Measurements from ENCODE around the gene BTBD2. TPM values are rescaled to one million over a fixed set of nuclear protein-coding genes. Genes with fewer than 3 reads are reported as not detected.
A peak's percentile ranks its signal among the peaks of the same experiment; 100 is the strongest.

Gene BTBD2
- polyA plus RNA-seq, 1 donor from 2014 or later = 46.1 TPM

- Histone ChIP-seq H3F3A (ENCODE audit: insufficient read depth, low read length, poor library complexity, severe bottlenecking) (peaks cover 5% of the 10 kb centered on the region), H4K20me1 (ENCODE audit: insufficient read depth) (no peaks in the 10 kb centered on the region), H3K9me3 (ENCODE audit: low read length) (no peaks in the 10 kb centered on the region), H3K9ac (ENCODE audit: low read length) (no peak overlapping the region), H3K27ac (ENCODE audit: low read length) (no peak overlapping the region), H2AFZ (ENCODE audit: low read depth, low read length) (no peak overlapping the region), H3K4me3 (ENCODE audit: low read length) (peak overlapping the region; percentile 90), H3K79me2 (replicated peaks; ENCODE audit: insufficient read depth, low read length) (peaks cover 53% of the 10 kb centered on the region), H3K4me2 (ENCODE audit: low read length) (no peak overlapping the region), H3K27me3 (ENCODE audit: insufficient read depth, low read depth, low read length) (no peaks in the 10 kb centered on the region), H3K36me3 (ENCODE audit: insufficient read depth, low read length) (no peaks in the 10 kb centered on the region), H3K9me2 (ENCODE audit: insufficient read depth, low read length) (no peaks in the 10 kb centered on the region)
- TF ChIP-seq RAD21 (conservative IDR thresholded peaks at IDR 0.05) = no peak
- TF ChIP-seq, protein P1, sequence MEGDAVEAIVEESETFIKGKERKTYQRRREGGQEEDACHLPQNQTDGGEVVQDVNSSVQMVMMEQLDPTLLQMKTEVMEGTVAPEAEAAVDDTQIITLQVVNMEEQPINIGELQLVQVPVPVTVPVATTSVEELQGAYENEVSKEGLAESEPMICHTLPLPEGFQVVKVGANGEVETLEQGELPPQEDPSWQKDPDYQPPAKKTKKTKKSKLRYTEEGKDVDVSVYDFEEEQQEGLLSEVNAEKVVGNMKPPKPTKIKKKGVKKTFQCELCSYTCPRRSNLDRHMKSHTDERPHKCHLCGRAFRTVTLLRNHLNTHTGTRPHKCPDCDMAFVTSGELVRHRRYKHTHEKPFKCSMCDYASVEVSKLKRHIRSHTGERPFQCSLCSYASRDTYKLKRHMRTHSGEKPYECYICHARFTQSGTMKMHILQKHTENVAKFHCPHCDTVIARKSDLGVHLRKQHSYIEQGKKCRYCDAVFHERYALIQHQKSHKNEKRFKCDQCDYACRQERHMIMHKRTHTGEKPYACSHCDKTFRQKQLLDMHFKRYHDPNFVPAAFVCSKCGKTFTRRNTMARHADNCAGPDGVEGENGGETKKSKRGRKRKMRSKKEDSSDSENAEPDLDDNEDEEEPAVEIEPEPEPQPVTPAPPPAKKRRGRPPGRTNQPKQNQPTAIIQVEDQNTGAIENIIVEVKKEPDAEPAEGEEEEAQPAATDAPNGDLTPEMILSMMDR (IDR thresholded peaks at IDR 0.05; ENCODE audit: poor library complexity, severe bottlenecking) = no peak
- no peak for TF ChIP-seq EZH2 (IDR thresholded peaks at IDR 0.05; ENCODE audit: borderline replicate concordance, insufficient read depth, low read length, poor library complexity, severe bottlenecking)
- TF ChIP-seq, protein P2, sequence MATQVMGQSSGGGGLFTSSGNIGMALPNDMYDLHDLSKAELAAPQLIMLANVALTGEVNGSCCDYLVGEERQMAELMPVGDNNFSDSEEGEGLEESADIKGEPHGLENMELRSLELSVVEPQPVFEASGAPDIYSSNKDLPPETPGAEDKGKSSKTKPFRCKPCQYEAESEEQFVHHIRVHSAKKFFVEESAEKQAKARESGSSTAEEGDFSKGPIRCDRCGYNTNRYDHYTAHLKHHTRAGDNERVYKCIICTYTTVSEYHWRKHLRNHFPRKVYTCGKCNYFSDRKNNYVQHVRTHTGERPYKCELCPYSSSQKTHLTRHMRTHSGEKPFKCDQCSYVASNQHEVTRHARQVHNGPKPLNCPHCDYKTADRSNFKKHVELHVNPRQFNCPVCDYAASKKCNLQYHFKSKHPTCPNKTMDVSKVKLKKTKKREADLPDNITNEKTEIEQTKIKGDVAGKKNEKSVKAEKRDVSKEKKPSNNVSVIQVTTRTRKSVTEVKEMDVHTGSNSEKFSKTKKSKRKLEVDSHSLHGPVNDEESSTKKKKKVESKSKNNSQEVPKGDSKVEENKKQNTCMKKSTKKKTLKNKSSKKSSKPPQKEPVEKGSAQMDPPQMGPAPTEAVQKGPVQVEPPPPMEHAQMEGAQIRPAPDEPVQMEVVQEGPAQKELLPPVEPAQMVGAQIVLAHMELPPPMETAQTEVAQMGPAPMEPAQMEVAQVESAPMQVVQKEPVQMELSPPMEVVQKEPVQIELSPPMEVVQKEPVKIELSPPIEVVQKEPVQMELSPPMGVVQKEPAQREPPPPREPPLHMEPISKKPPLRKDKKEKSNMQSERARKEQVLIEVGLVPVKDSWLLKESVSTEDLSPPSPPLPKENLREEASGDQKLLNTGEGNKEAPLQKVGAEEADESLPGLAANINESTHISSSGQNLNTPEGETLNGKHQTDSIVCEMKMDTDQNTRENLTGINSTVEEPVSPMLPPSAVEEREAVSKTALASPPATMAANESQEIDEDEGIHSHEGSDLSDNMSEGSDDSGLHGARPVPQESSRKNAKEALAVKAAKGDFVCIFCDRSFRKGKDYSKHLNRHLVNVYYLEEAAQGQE (IDR thresholded peaks at IDR 0.05; ENCODE audit: borderline replicate concordance) = no peak
- TF ChIP-seq EP300 (conservative IDR thresholded peaks at IDR 0.05; ENCODE audit: poor library complexity, severe bottlenecking) = no peak
- no peak for TF ChIP-seq MXI1 (conservative IDR thresholded peaks at IDR 0.05; ENCODE audit: poor library complexity, severe bottlenecking)
- TF ChIP-seq TAF1 (IDR thresholded peaks at IDR 0.05; ENCODE audit: low read depth) = no peak
These were observed 71.2 kb downstream of the BTBD2 start for GRCh38 chr19:1944088-1944915.

DNA sequence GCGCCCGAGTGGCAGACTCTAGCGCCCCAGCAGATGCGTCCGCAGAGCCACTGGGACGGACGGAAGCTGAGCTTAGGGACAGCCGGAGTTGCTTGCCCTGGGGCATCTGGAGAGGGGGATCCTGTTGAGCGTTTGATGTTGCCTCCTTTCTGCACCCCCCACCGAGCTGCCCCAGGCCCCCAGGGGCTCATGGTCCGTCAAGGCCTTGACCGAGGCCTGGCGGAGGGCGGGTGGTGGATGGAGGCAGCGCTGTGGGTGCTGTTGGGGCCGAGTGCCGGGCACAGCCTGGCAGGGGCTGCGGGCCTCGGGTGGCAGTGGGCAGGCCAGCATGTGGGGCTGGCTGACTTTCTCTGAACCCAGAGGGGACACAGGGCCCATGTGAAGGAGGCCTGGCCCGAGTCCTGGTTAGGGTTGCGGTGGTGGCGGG is 71.8 kb downstream of the BTBD2 start:
- peak overlapping the region; percentile 90 for H3K4me3 ChIP-seq (ENCODE audit: low read length)
- H3K27ac ChIP-seq (ENCODE audit: low read length) = no peak overlapping the region
- peak overlapping the region; percentile 88 for H3K9ac ChIP-seq (ENCODE audit: low read length)
- H3F3A ChIP-seq (ENCODE audit: insufficient read depth, low read length, poor library complexity, severe bottlenecking) = peaks cover 5% of the 10 kb centered on the region
- no peaks in the 10 kb centered on the region for H3K36me3 ChIP-seq (ENCODE audit: insufficient read depth, low read length)
- H2AFZ ChIP-seq (ENCODE audit: low read depth, low read length) = no peak overlapping the region
- TF ChIP-seq EP300 (conservative IDR thresholded peaks at IDR 0.05; ENCODE audit: poor library complexity, severe bottlenecking) (no peak), EZH2 (IDR thresholded peaks at IDR 0.05; ENCODE audit: borderline replicate concordance, insufficient read depth, low read length, poor library complexity, severe bottlenecking) (no peak), RAD21 (conservative IDR thresholded peaks at IDR 0.05) (no peak)
- H3K79me2 ChIP-seq (replicated peaks; ENCODE audit: insufficient read depth, low read length) = peaks cover 48% of the 10 kb centered on the region
- no peaks in the 10 kb centered on the region for H4K20me1 ChIP-seq (ENCODE audit: insufficient read depth)
- H3K9me3 ChIP-seq (ENCODE audit: low read length) = no peaks in the 10 kb centered on the region
- no peaks in the 10 kb centered on the region for H3K27me3 ChIP-seq (ENCODE audit: insufficient read depth, low read depth, low read length)
- no peaks in the 10 kb centered on the region for H3K9me2 ChIP-seq (ENCODE audit: insufficient read depth, low read length)
- H3K4me2 ChIP-seq (ENCODE audit: low read length) = no peak overlapping the region

All from neural cell (in vitro differentiated cells).